ENCODE data around the gene STAT3. TPM values are rescaled to one million over a fixed set of nuclear protein-coding genes. Genes with fewer than 3 reads are reported as not detected.
"Not testable (repeated sequence)": the region's sequence is repeated elsewhere in the genome, so short reads cannot be mapped to it uniquely, and the experiment has no call there.

The STAT3 gene
- total RNA-seq, 4 donors from 2014 or later = 88.4 to 203 (median 130) TPM

- H3K36me3 ChIP-seq = peaks cover 0 to 13% of the 10 kb centered on the region in 2 donors
- H3K4me3 ChIP-seq = no peak overlapping the region
- peak overlapping the region; percentile 31 to 59 (median 46) for H3K27ac ChIP-seq
- intact Hi-C loops (cut with DNase I; ENCODE audit: low total_unique reads) = no loop called here
- in situ Hi-C loops (cut with MboI; ENCODE audit: low sequenced_read_pairs in 4 of 4) = no loop called here
- ATAC-seq = no peak
- no peak for DNase-seq
- no peaks in the 10 kb centered on the region for H3K9me3 ChIP-seq
- no peaks in the 10 kb centered on the region for H3K27me3 ChIP-seq
- TF ChIP-seq CTCF (IDR thresholded peaks at IDR 0.05 in 4 of 5, conservative IDR thresholded peaks at IDR 0.05 in 1 of 5) = no peak
- no peak for TF ChIP-seq POLR2A (IDR thresholded peaks at IDR 0.05)
- H3K4me1 ChIP-seq = peaks cover 34 to 49% of the 10 kb centered on the region in 2 donors
Measured at GRCh38 chr17:42403150-42403549, 14.9 kb upstream of the STAT3 start.

GRCh38 chr17:42402117-42402516, 13.9 kb upstream of the STAT3 start:
- in situ Hi-C loops (cut with MboI; ENCODE audit: low sequenced_read_pairs in 4 of 4) (no loop called here), intact Hi-C loops (cut with DNase I; ENCODE audit: low total_unique reads) (no loop called here)

GRCh38 chr17:42400844-42401375, 12.7 kb upstream of the STAT3 start:
- ATAC-seq (peak; percentile 37 to 49), DNase-seq (peak in 1 of 2 donors; percentile 43)
- H3K27me3 ChIP-seq; H3K9me3 ChIP-seq; H3K4me3 ChIP-seq; in situ Hi-C loops (cut with MboI; ENCODE audit: low sequenced_read_pairs in 4 of 4); intact Hi-C loops (cut with DNase I; ENCODE audit: low total_unique reads): not testable (repeated sequence)
- Histone ChIP-seq H3K4me1 (peaks cover 13 to 31% of the 10 kb centered on the region in 2 donors), H3K36me3 (peaks cover 0 to 13% of the 10 kb centered on the region in 2 donors), H3K27ac (peak overlapping the region in 3 of 4 donors; percentile 57 to 70 (median 64))

More at GRCh38 chr17:42402117-42402516, 13.9 kb upstream of the STAT3 start:
- DNase-seq (no peak), ATAC-seq (no peak)
- TF ChIP-seq POLR2A (IDR thresholded peaks at IDR 0.05) = no peak
- TF ChIP-seq CTCF (IDR thresholded peaks at IDR 0.05 in 4 of 5, conservative IDR thresholded peaks at IDR 0.05 in 1 of 5) = no peak
- H3K36me3 ChIP-seq = peaks cover 0 to 13% of the 10 kb centered on the region in 2 donors
- H3K27ac ChIP-seq = peak overlapping the region; percentile 38 to 59 (median 56)
- no peaks in the 10 kb centered on the region for H3K27me3 ChIP-seq
- H3K4me1 ChIP-seq = peaks cover 24 to 41% of the 10 kb centered on the region in 2 donors
- no peak overlapping the region for H3K4me3 ChIP-seq
- H3K9me3 ChIP-seq = no peaks in the 10 kb centered on the region

GRCh38 chr17:42399948-42400843, 12.0 kb upstream of the STAT3 start:
- H3K9me3 ChIP-seq = no peaks in the 10 kb centered on the region
- peaks cover 0 to 13% of the 10 kb centered on the region in 2 donors for H3K36me3 ChIP-seq
- in situ Hi-C loops (cut with MboI; ENCODE audit: low sequenced_read_pairs in 4 of 4) = no loop called here
- H3K27me3 ChIP-seq = no peaks in the 10 kb centered on the region
- ATAC-seq = peak in 1 of 2 donors; percentile 6
- peaks cover 10 to 31% of the 10 kb centered on the region in 2 donors for H3K4me1 ChIP-seq
- intact Hi-C loops (cut with DNase I; ENCODE audit: low total_unique reads) = no loop called here
- TF ChIP-seq POLR2A (IDR thresholded peaks at IDR 0.05) (no peak), CTCF (IDR thresholded peaks at IDR 0.05 in 4 of 5, conservative IDR thresholded peaks at IDR 0.05 in 1 of 5) (no peak)
- DNase-seq = no peak
- peak overlapping the region in 3 of 4 donors; percentile 5 to 70 (median 7) for H3K27ac ChIP-seq
- H3K4me3 ChIP-seq = no peak overlapping the region

GRCh38 chr17:42399121-42399520, 10.9 kb upstream of the STAT3 start:
- Histone ChIP-seq H3K27me3 (no peaks in the 10 kb centered on the region), H3K4me1 (peaks cover 9 to 31% of the 10 kb centered on the region in 2 donors), H3K9me3 (no peaks in the 10 kb centered on the region), H3K36me3 (peaks cover 0 to 2% of the 10 kb centered on the region in 2 donors), H3K4me3 (no peak overlapping the region), H3K27ac (peak overlapping the region in 3 of 4 donors; percentile 52 to 70 (median 63))
- in situ Hi-C loops (cut with MboI; ENCODE audit: low sequenced_read_pairs in 4 of 4) (no loop called here), intact Hi-C loops (cut with DNase I; ENCODE audit: low total_unique reads) (no loop called here)
- ATAC-seq = no peak
- TF ChIP-seq CTCF (IDR thresholded peaks at IDR 0.05 in 4 of 5, conservative IDR thresholded peaks at IDR 0.05 in 1 of 5) = no peak
- no peak for DNase-seq

- intact Hi-C loops (cut with DNase I; ENCODE audit: low total_unique reads); in situ Hi-C loops (cut with MboI; ENCODE audit: low sequenced_read_pairs in 4 of 4); H3K27ac ChIP-seq; DNase-seq; H3K36me3 ChIP-seq; H3K27me3 ChIP-seq; ATAC-seq; H3K4me3 ChIP-seq; H3K9me3 ChIP-seq: not testable (repeated sequence)
- peaks cover 0 to 20% of the 10 kb centered on the region in 2 donors for H3K4me1 ChIP-seq
Measured at GRCh38 chr17:42395601-42396000, 7.4 kb upstream of the STAT3 start.
